ENCODE data around the gene BYSL. TPM values are rescaled to one million over a fixed set of nuclear protein-coding genes. Genes with fewer than 3 reads are reported as not detected.

Gene BYSL
- total and polyA plus RNA-seq, 9 of the 15 experiments (the other 6 are each of a cell fraction or from before 2014, with no cell fraction given), result 22.2 to 92.3 (median 53.4) TPM

GRCh38 chr6:41958022-41958856, 36.9 kb downstream of the BYSL start (continued):
- no peak for TF ChIP-seq SFPQ (IDR thresholded peaks at IDR 0.05; ENCODE audit: low read depth, low read length)
- no peak for TF ChIP-seq ZNF3 (CRISPR knock-in tag; IDR thresholded peaks at IDR 0.05)
- TF ChIP-seq ATF3 (IDR thresholded peaks at IDR 0.05), result peak; percentile 82
- TF ChIP-seq ATF3 (CRISPR knock-in tag; conservative IDR thresholded peaks at IDR 0.05), result no peak

GRCh38 chr6:41960028-41960427, 38.7 kb downstream of the BYSL start:
- ATAC-seq (no peak), FAIRE-seq (no peak), DNase-seq (ENCODE audit: extremely low read depth in 1 of 4, low spot score in 3 of 4) (peak in 1 of 4 experiments; percentile 60)
- Histone ChIP-seq H3K36me3 (ENCODE audit: control insufficient read depth, insufficient read depth, low read length) (no peaks in the 10 kb centered on the region), H3K4me3 (no peak overlapping the region), H3K9me3 (replicated peaks; ENCODE audit: control insufficient read depth, insufficient read depth, low read depth, low read length) (no peaks in the 10 kb centered on the region), H3K79me2 (ENCODE audit: control insufficient read depth, insufficient read depth, low read length) (no peaks in the 10 kb centered on the region; the same call in 2 of the 3 replicates), H3K27ac (ENCODE audit: extremely low read depth, low read depth, low read length) (0 out of 3 replicates have a peak overlapping the region, but pooled peaks have one; percentile 5), H3K4me1 (replicated peaks in 1 of 2; ENCODE audit: control insufficient read depth in 2 of 2, insufficient read depth in 2 of 2, low read length in 2 of 2) (peaks cover 54 to 69% of the 10 kb centered on the region in 2 experiments), H3K27me3 (ENCODE audit: control insufficient read depth in 2 of 2, insufficient read depth in 2 of 2, low read length in 2 of 2) (no peaks in the 10 kb centered on the region), H3K9ac (ENCODE audit: insufficient read depth in 1 of 2, low read depth in 2 of 2, low read length in 2 of 2) (peak overlapping the region in 1 of 2 experiments; percentile 9; a peak in 1 of 4 replicates), H4K20me1 (replicated peaks; ENCODE audit: control insufficient read depth, insufficient read depth, low read length) (no peaks in the 10 kb centered on the region), H3K9me1 (ENCODE audit: control insufficient read depth, insufficient read depth, low read length) (no peaks in the 10 kb centered on the region), H3K4me2 (ENCODE audit: insufficient read depth, low read length) (peak overlapping the region; percentile 51), H2AFZ (ENCODE audit: low read depth, low read length) (0 out of 2 replicates have a peak overlapping the region, but pooled peaks have one; percentile 61)
- in situ Hi-C loops (cut with MboI) (no loop called here), intact Hi-C loops (cut with micrococcal nuclease) (no loop called here)
- no TSS peak for BruUV-seq (replicated peaks)
- 29% methylated on average over 4 of the region's 4 CpGs for WGBS (ENCODE audit: insufficient coverage, low coverage, missing lambda C conversion rate)
- ChIA-PET CTCF (ENCODE audit: low intra/inter-chr PET ratio) (no interaction called here), POLR2A (interaction anchor here (1.2 kb wide), 2 partner anchors 18 to 26 kb away, joined by 3 read pairs; no protein-coding TSS in a partner anchor)
- 0 out of 2 replicates have a peak, but pooled peaks have one; percentile 56 for TF ChIP-seq ZKSCAN8 (CRISPR knock-in tag; IDR thresholded peaks at IDR 0.05)
- TF ChIP-seq ZNF143 (CRISPR knock-in tag; IDR thresholded peaks at IDR 0.05), result no peak
- TF ChIP-seq HNRNPH1 (optimal IDR thresholded peaks at IDR 0.05; ENCODE audit: low read depth, low read length), result no peak
- no peak for TF ChIP-seq KDM4B (IDR thresholded peaks at IDR 0.05; ENCODE audit: borderline replicate concordance in 2 of 2, low read depth in 1 of 2)
- no peak for TF ChIP-seq TBP (optimal IDR thresholded peaks at IDR 0.05; ENCODE audit: low read depth, low read length)
- TF ChIP-seq TBL1XR1 (IDR thresholded peaks at IDR 0.05; ENCODE audit: low read length in 2 of 2), result peak in 1 of 2 experiments; percentile 56; a peak in 1 of 4 replicates
- TF ChIP-seq TCF3 (CRISPR knock-in tag; IDR thresholded peaks at IDR 0.05), result peak; percentile 76
- no peak for TF ChIP-seq MXI1 (IDR thresholded peaks at IDR 0.05; ENCODE audit: low read depth, low read length)
- peak; percentile 84 for TF ChIP-seq MEF2D (tag; conservative IDR thresholded peaks at IDR 0.05; ENCODE audit: low read depth)
- no peak for TF ChIP-seq DEAF1 (CRISPR knock-in tag; IDR thresholded peaks at IDR 0.05)
